Activated naive CD8-positive, alpha-beta T cell treated with anti-CD3 and anti-CD28 coated beads for 36 hours (primary cell): ENCODE measurements around the gene HSPB2. TPM values are rescaled to one million over a fixed set of nuclear protein-coding genes. Genes with fewer than 3 reads are reported as not detected.

ENCODE experiments used
- DNase-seq: peaks from one replicate; pipeline ENCODE4 v3.0.0; 2021
- H3K27ac Mint-ChIP-seq: one replicate; pipeline ENCODE4 v1.8.0; 2022; ENCODE audit warnings: mild to moderate bottlenecking, moderate library complexity, mixed read lengths
- H3K27me3 Mint-ChIP-seq: one replicate; pipeline ENCODE4 v1.8.0; 2022; ENCODE audit warnings: mild to moderate bottlenecking, mixed read lengths
- H3K36me3 Mint-ChIP-seq: one replicate; pipeline ENCODE4 v1.8.0; 2021; ENCODE audit warnings: mild to moderate bottlenecking, mixed read lengths
- H3K4me1 Mint-ChIP-seq: one replicate; pipeline ENCODE4 v1.8.0; 2021; ENCODE audit warnings: mixed read lengths
- H3K4me3 Mint-ChIP-seq: one replicate; pipeline ENCODE4 v1.8.0; 2022; ENCODE audit warnings: mild to moderate bottlenecking, moderate library complexity, mixed read lengths
- H3K9me3 Mint-ChIP-seq: one replicate; pipeline ENCODE4 v1.8.0; 2022; ENCODE audit warnings: mixed read lengths
- total RNA-seq, 2 experiments: library from RNA; stranded (reverse); gene quantifications; one replicate each; pipeline ENCODE4 v1.2.3, GENCODE V29; 2021

Gene HSPB2
- total RNA-seq, 2 experiments from 2014 or later, result not detected

GRCh38 chr11:111908639-111909305, 3.8 kb upstream of the HSPB2 start:
- Mint-ChIP-seq H3K4me3 (no peak overlapping the region), H3K4me1 (peaks cover 3% of the 10 kb centered on the region), H3K9me3 (peaks cover 5% of the 10 kb centered on the region), H3K36me3 (peaks cover 6% of the 10 kb centered on the region), H3K27me3 (peaks cover 40% of the 10 kb centered on the region), H3K27ac (no peak overlapping the region)
- no peak for DNase-seq

- Mint-ChIP-seq H3K36me3 (peaks cover 6% of the 10 kb centered on the region), H3K4me1 (peaks cover 3% of the 10 kb centered on the region), H3K27ac (no peak overlapping the region), H3K27me3 (peaks cover 46% of the 10 kb centered on the region), H3K9me3 (peaks cover 5% of the 10 kb centered on the region), H3K4me3 (no peak overlapping the region)
- DNase-seq, result no peak
These were observed 3.2 kb upstream of the HSPB2 start for GRCh38 chr11:111909378-111909777.

GRCh38 chr11:111910676-111911562, 1.6 kb upstream of the HSPB2 start:
- H3K9me3 Mint-ChIP-seq, result no peaks in the 10 kb centered on the region
- no peak overlapping the region for H3K27ac Mint-ChIP-seq
- no peaks in the 10 kb centered on the region for H3K36me3 Mint-ChIP-seq
- peaks cover 3% of the 10 kb centered on the region for H3K4me1 Mint-ChIP-seq
- no peak overlapping the region for H3K4me3 Mint-ChIP-seq
- peaks cover 46% of the 10 kb centered on the region for H3K27me3 Mint-ChIP-seq
- no peak for DNase-seq

GRCh38 chr11:111911563-111912401, 752 bp upstream of the HSPB2 start, which contains the start of gene CRYAB:
CRYAB (minus strand) TSS chr11:111911770; CDS start chr11:111911724, 46 bp downstream.
- H3K9me3 Mint-ChIP-seq, result no peaks in the 10 kb centered on the region
- H3K4me3 Mint-ChIP-seq, result no peak within 1 kb of the TSS
- peaks cover 52% of the 10 kb centered on the region for H3K27me3 Mint-ChIP-seq

GRCh38 chr11:111913031-111913861, 712 bp downstream of the HSPB2 start:
- H3K27ac Mint-ChIP-seq, result no peak overlapping the region
- H3K36me3 Mint-ChIP-seq, result no peaks in the 10 kb centered on the region
- H3K9me3 Mint-ChIP-seq, result no peaks in the 10 kb centered on the region
- peaks cover 51% of the 10 kb centered on the region for H3K27me3 Mint-ChIP-seq
- H3K4me3 Mint-ChIP-seq, result no peak overlapping the region
- H3K4me1 Mint-ChIP-seq, result peaks cover 3% of the 10 kb centered on the region
- DNase-seq, result no peak

More at GRCh38 chr11:111911563-111912401, 752 bp upstream of the HSPB2 start, which contains the start of gene CRYAB:
- Mint-ChIP-seq H3K36me3 (no peaks in the 10 kb centered on the region), H3K4me1 (peaks cover 3% of the 10 kb centered on the region), H3K27ac (no peak within 1 kb of the TSS)
- no peak for DNase-seq

- Mint-ChIP-seq H3K4me1 (peaks cover 3% of the 10 kb centered on the region), H3K27ac (no peak overlapping the region), H3K9me3 (no peaks in the 10 kb centered on the region), H3K4me3 (no peak overlapping the region), H3K36me3 (no peaks in the 10 kb centered on the region), H3K27me3 (peaks cover 51% of the 10 kb centered on the region)
- no peak for DNase-seq
These were observed 1.5 kb downstream of the HSPB2 start for GRCh38 chr11:111913997-111914396.

- peaks cover 39% of the 10 kb centered on the region for H3K27me3 Mint-ChIP-seq
These were observed 4.2 kb downstream of the HSPB2 start for GRCh38 chr11:111916768-111917167.

GRCh38 chr11:111917312-111917711, 4.8 kb downstream of the HSPB2 start:
- H3K27me3 Mint-ChIP-seq, result peaks cover 34% of the 10 kb centered on the region
- H3K27ac Mint-ChIP-seq, result no peak overlapping the region
- no peaks in the 10 kb centered on the region for H3K36me3 Mint-ChIP-seq
- no peak overlapping the region for H3K4me3 Mint-ChIP-seq
- no peak for DNase-seq
- no peaks in the 10 kb centered on the region for H3K9me3 Mint-ChIP-seq
- peaks cover 2% of the 10 kb centered on the region for H3K4me1 Mint-ChIP-seq

More at GRCh38 chr11:111916768-111917167, 4.2 kb downstream of the HSPB2 start:
- Mint-ChIP-seq H3K4me1 (peaks cover 3% of the 10 kb centered on the region), H3K9me3 (no peaks in the 10 kb centered on the region), H3K36me3 (no peaks in the 10 kb centered on the region), H3K27ac (no peak overlapping the region), H3K4me3 (no peak overlapping the region)
- DNase-seq, result no peak

- no peaks in the 10 kb centered on the region for H3K36me3 Mint-ChIP-seq
- H3K27ac Mint-ChIP-seq, result no peak overlapping the region
- no peak for DNase-seq
- no peak overlapping the region for H3K4me3 Mint-ChIP-seq
- H3K9me3 Mint-ChIP-seq, result no peaks in the 10 kb centered on the region
- peaks cover 2% of the 10 kb centered on the region for H3K4me1 Mint-ChIP-seq
- peaks cover 31% of the 10 kb centered on the region for H3K27me3 Mint-ChIP-seq
These were observed 5.3 kb downstream of the HSPB2 start for GRCh38 chr11:111917788-111918187.

GRCh38 chr11:111918390-111919256, 6.1 kb downstream of the HSPB2 start, which contains the start of gene C11orf52:
C11orf52 (plus strand) TSS chr11:111918913; CDS start chr11:111918973, 60 bp downstream.
- Mint-ChIP-seq H3K36me3 (no peaks in the 10 kb centered on the region), H3K27ac (no peak within 1 kb of the TSS), H3K4me1 (peaks cover 2% of the 10 kb centered on the region), H3K27me3 (peaks cover 27% of the 10 kb centered on the region), H3K4me3 (no peak within 1 kb of the TSS), H3K9me3 (no peaks in the 10 kb centered on the region)
- DNase-seq, result no peak

- H3K36me3 Mint-ChIP-seq, result no peaks in the 10 kb centered on the region
- H3K4me3 Mint-ChIP-seq, result no peak overlapping the region
- DNase-seq, result no peak
- H3K9me3 Mint-ChIP-seq, result no peaks in the 10 kb centered on the region
- H3K4me1 Mint-ChIP-seq, result peaks cover 4% of the 10 kb centered on the region
- peaks cover 15% of the 10 kb centered on the region for H3K27me3 Mint-ChIP-seq
- H3K27ac Mint-ChIP-seq, result no peak overlapping the region
These were observed 8.4 kb downstream of the HSPB2 start for GRCh38 chr11:111920908-111921307.

- Mint-ChIP-seq H3K4me3 (no peak overlapping the region), H3K9me3 (no peaks in the 10 kb centered on the region), H3K36me3 (no peaks in the 10 kb centered on the region), H3K27me3 (peaks cover 7% of the 10 kb centered on the region), H3K27ac (no peak overlapping the region), H3K4me1 (peaks cover 9% of the 10 kb centered on the region)
- no peak for DNase-seq
These were observed 9.2 kb downstream of the HSPB2 start for GRCh38 chr11:111921541-111922230.

GRCh38 chr11:111922803-111923202, 10.3 kb downstream of the HSPB2 start:
- Mint-ChIP-seq H3K27ac (no peak overlapping the region), H3K4me3 (no peak overlapping the region), H3K4me1 (peaks cover 13% of the 10 kb centered on the region), H3K27me3 (peaks cover 4% of the 10 kb centered on the region), H3K36me3 (no peaks in the 10 kb centered on the region), H3K9me3 (no peaks in the 10 kb centered on the region)
- no peak for DNase-seq
